NCI-H2171 treated with DMSO at 0.1 percent for 48 hours (cell line): ENCODE data around the gene EIPR1.
"Not testable (repeated sequence)": the region's sequence is repeated elsewhere in the genome, so short reads cannot be mapped to it uniquely, and the experiment has no call there.

Experiments
- DNase-seq: peaks from one replicate; lab custom pipeline; 2025; lab: John Stamatoyannopoulos, UW

The EIPR1 gene

GRCh38 chr2:3211256-3212060 is 166.2 kb downstream of the EIPR1 start:
- DNase-seq: no peak

- no peak for DNase-seq
These were observed 167.4 kb downstream of the EIPR1 start for GRCh38 chr2:3210257-3210656.

- DNase-seq: no peak
These were observed 168.4 kb downstream of the EIPR1 start for GRCh38 chr2:3209258-3209657.

GRCh38 chr2:3208591-3208990 is 169.0 kb downstream of the EIPR1 start:
- DNase-seq: no peak

- no peak for DNase-seq
These were observed 169.4 kb downstream of the EIPR1 start for GRCh38 chr2:3208179-3208578.

GRCh38 chr2:3207091-3207491 is 170.5 kb downstream of the EIPR1 start:
- DNase-seq: no peak

- DNase-seq: no peak
These were observed 171.8 kb downstream of the EIPR1 start for GRCh38 chr2:3205845-3206244.

- no peak for DNase-seq
These were observed 173.4 kb downstream of the EIPR1 start for GRCh38 chr2:3204031-3204821.

GRCh38 chr2:3203497-3204019 is 174.1 kb downstream of the EIPR1 start:
- no peak for DNase-seq

GRCh38 chr2:3202926-3203325 is 174.7 kb downstream of the EIPR1 start:
- no peak for DNase-seq

GRCh38 chr2:3201281-3201680 is 176.3 kb downstream of the EIPR1 start:
- DNase-seq: no peak

- DNase-seq: no peak
These were observed 177.1 kb downstream of the EIPR1 start for GRCh38 chr2:3200420-3200939.

GRCh38 chr2:3199627-3200345 is 177.8 kb downstream of the EIPR1 start:
- DNase-seq: no peak

- not testable (repeated sequence) for DNase-seq
These were observed 178.9 kb downstream of the EIPR1 start for GRCh38 chr2:3198671-3199192.

GRCh38 chr2:3198119-3198518 is 179.5 kb downstream of the EIPR1 start:
- peak; percentile 14 for DNase-seq

- no peak for DNase-seq
These were observed 180.3 kb downstream of the EIPR1 start for GRCh38 chr2:3197308-3197707.

GRCh38 chr2:3196716-3197115 is 180.9 kb downstream of the EIPR1 start:
- DNase-seq: no peak

GRCh38 chr2:3195641-3196476 is 181.8 kb downstream of the EIPR1 start:
- no peak for DNase-seq

- DNase-seq: no peak
These were observed 182.8 kb downstream of the EIPR1 start for GRCh38 chr2:3194828-3195227.

- no peak for DNase-seq
These were observed 183.9 kb downstream of the EIPR1 start for GRCh38 chr2:3193443-3194330.
